NCI-H1105 treated with DMSO at 0.1 percent for 48 hours (cell line): ENCODE results near the gene COL13A1.
A peak's percentile ranks its signal among the peaks of the same experiment; 100 is the strongest.

Source experiments
- DNase-seq: peaks from one replicate; lab custom pipeline; 2025; lab: John Stamatoyannopoulos, UW

Gene COL13A1

DNA sequence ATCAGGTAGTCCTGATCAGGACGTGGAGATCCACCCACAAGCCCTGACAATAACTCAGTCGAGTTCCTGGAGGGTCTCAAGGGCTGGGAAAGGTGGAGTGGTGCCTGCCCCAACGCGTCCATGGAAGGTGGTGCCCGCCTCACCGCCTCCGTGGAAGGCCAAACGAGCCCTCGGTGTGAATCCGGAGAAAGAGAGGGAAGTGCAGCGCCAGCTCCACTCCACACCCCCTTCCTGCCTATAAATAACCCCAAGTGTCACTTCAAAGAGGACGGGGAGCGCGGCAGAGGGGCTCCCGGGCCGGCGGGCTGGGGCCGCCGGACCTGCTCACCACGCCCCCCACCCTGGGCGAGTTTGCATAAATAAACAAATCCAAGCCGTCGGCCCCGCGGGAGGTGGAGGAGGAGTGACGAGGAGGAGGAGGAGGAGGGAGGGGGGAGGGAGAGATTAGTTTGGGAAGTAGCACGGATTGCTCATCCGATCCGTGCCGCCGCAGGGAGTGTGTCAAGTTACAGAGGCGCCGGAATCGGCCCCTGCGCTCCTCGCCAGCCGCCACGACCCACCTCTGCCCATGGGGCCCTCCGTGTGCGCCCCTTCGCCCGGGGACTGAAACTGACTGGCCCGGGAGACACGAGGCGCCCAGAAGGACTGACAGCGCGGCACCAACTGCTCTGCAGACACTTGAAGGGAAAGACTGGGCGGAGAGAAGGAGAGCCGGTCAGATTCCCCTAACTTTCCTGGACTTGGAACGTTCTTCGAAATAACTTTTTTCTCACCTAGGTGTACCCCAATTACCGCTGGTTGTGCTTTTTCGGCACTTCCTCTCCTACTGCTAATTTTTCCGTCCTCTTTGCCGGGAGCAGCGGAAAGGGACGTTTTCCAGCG is at the start of gene COL13A1:
TSS of gene COL13A1 (plus strand) at position 473 of the 882 bp plus-strand sequence. CDS start 518 bp downstream, outside the sequence.
- no peak for DNase-seq

DNA sequence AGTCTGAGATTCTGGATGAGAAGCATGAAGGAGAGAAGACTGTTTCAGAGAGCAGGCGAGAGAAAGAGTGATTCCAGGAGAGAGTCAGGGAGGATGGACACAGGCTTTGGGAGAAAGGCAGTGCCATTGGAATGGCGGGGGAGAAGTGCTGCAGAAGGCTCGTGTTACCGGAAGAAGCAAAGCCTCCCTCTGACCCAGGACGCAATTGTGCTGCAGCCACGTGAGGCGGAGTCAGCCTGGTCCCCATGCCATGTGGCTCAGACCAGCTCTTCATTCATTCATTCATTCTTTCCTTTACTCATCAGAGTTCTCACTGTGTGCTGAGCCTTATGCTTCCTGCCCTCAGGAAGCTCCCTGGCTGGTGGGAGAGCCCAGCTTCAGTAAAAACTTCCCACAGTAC is 49.2 kb upstream of the COL13A1 start:
- DNase-seq: no peak

DNA sequence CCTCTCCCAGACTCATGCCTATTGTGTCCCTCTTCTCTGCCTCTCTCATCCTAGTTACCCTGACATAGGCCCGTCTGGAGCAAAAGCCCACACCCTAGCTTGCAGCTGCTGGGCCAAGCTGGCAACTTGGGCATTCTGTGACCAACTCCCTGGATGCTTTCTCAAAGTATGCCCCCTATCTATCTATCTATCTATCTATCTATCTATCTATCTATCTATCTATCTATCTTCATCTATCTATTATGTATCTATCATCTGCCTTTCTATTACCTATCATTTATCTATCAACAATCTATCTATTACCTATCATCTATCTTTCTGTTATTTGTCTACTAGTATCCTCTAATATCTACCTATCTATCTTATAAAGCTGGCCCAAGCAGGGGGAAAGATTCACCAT is 45.4 kb upstream of the COL13A1 start:
- no peak for DNase-seq

DNA sequence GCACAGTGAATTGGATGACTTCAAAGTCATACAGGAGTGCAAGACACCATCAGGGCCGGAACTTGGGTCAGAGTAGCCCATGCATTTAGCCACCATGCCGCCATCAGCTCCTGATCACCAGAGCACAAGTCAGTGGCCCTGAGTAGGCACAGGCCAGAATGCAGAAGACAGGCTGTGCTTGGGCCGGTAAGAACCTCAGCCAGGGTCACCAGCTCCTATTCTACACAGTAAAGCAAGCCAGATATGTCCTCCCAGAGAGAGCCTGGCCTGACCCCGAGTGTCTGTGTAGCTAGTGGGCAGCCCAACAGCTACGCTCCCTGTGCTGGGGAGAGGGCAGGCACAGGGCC is 44.5 kb upstream of the COL13A1 start:
- DNase-seq: no peak

DNA sequence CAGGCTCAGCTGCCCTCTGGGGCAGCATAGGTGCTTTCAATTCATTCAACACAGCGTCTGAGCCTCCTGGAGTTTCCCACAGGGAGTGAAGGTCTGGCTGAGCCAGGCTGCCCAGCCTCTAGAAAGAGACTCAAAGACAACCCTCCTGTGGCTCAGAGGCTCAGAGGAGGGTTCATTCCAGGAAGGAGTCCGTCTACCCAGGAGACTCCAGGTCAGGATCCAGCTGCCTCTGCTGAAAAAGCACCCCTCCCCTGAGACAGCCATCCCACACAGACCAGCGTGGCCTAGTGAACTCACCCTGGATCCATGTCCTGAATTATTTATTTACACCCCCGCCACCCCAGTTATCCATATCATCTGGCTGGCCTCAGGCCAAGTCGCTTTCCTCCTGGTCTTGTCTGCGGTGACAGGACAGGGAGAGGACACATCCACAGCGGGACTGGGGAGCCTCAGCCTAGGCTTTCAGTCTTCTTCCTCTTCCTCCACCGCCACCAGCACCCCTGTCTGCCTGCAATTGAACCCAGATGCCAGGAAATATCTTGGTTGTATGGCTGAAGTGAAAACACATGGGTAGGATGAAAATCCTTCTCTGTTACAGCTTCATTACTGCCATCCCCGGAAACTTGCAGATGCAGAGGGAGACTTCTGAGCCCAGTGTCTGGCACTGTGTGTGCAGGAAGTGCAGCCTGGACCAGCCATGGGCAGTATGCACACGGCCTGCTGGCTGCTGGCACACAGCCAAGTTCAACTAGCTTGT is 44.0 kb upstream of the COL13A1 start:
- DNase-seq: peak; percentile 22

DNA sequence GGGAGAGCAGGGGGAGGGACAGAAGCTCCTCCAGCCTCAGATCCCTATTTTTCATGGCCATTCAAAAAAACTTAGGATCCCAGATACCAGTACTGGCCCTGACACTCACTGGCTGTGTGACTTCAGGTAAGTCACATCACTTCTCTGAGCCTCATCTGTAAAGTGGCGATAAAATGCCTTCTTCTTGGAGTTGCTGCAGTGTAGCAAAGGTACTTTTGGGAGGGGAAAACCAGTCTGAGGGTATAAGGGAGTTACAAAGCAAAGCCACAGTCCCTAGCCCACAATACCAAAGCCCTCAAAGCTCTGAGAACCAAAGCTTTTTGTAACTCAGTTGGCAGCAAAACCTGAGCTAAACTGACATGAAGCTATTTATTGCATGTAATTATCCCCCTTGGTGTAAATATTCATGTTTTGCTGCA is 43.4 kb upstream of the COL13A1 start:
- no peak for DNase-seq

DNA sequence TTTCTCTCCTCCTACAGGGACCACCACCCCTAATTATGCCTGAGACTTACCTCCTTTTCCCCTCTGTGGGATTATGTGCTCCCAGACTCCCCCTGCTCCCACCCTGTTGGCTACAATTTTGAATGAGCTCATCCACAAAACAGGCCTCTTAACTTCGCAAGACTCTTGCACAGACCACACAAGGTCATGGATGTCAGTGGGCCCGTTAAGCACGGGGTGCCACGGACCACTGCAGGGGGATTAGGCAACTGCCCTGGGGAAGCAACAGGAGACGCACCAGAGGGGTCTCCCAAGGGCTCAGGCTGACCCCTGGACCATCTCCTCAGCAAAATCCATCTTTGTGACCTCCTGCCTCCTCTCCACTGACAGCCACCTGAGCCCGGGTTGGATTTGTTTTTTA is 42.1 kb upstream of the COL13A1 start:
- no peak for DNase-seq

DNA sequence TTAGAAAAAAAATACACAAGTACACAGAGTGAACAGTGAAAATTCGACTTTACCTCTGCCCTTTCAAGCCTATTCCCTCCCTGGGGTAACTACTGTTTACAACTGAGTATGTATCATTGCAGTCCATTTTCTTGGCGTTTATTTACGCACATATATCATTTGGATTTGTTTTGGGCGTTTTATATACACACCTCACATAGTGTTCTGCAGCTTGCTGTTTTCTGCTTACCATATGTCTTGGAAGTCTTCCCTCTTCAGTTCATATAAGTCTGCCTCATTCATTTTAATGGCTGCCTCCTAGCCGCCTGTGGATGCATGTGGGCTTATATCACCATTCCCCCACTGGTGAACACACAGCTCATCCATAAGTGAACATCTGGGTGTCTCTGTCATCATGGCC is 41.6 kb upstream of the COL13A1 start:
- DNase-seq: no peak

DNA sequence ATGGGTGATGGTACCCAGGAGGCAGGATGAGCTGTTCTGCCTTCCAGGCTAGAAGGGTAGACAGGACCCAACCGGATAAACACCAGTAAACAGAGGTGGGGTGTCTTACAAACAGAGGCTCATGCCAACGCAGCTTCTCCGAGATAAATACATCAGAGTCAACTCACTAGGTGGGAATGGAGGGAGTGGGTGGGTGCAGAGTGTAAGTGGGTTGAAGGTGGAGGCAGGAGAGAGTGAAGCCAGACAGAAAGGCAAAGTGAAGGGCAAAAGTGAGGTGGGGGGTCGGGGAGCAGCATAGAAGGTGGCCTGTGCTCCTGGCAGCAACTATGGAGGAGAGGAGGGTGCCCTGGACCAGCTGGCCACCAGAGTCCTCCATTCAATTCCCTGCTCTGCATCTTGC is 40.4 kb upstream of the COL13A1 start:
- DNase-seq: no peak

DNA sequence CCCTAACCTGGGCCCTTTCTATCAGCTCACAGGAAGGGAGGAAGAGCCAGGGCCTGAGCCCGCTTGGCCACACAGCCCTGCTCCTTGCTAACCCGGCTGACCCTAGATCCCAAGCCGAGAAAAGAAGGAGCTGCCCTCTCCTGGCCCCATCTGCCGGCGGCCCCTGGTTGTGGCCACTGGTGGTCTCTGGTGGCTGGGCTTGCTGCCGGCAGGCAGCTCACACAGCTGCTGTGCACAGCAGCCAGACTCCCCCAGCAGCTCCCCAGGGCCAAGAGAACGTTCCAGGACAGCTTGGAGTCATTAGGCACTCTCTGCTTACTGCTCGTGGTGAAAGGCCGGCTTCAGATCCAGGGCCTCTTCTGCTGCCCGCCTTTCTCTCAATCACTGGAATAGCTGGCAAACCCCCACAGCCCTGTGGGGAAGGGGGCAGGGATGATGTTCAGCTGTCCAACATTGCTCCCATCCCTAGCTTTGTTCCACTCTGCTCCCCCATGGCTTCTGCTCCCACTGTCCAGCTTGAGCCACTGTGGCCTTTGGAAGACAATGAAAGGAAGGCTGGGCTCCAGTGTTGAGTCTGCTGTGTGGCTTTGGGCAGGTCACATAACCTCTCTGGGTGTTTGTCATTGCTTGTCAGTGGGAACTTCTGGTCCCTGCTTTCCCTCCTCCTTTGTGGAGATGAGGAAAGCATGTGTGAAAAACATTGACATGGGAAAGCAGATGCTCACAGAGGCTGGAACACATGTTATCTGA is 35.4 kb upstream of the COL13A1 start:
- DNase-seq: no peak

DNA sequence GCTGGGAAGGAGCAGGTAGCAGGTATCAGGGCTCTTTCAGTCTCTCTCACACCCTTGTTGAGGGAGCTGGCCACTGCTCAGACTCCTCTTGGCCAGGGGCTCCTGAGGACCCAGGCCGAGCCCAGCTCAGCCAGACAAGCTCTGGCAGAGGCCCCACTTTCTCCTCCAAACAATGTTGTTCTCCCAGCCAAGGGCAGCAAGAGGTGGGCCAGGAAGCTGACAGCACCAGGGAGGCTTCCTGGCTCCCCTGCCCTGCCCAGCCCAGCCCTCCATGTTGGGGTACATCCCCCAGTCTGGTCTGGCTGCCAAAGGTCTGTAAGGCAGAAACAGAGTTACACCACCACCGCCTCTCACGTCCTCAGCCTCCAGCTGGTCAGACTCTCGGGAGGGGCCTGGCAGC is 33.9 kb upstream of the COL13A1 start:
- DNase-seq: no peak

DNA sequence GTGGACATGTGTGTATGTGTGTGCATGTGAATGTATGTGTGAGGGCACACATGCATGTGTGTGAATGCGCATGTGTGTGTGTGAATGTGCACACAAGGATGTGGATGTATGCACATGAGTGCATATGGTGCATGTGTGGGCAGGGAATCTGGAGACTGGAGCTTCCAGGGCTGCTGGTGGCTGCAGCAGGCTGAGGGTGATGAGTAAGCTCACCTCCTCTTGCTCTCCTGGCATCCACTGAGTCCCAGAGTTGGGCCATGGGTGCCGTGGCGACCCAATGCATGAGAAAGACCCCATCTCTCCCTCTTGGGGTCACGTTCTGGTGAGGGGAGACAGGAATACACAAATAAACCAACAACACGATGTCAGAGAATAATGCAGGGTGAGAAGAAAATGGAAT is 33.3 kb upstream of the COL13A1 start:
- DNase-seq: no peak

DNA sequence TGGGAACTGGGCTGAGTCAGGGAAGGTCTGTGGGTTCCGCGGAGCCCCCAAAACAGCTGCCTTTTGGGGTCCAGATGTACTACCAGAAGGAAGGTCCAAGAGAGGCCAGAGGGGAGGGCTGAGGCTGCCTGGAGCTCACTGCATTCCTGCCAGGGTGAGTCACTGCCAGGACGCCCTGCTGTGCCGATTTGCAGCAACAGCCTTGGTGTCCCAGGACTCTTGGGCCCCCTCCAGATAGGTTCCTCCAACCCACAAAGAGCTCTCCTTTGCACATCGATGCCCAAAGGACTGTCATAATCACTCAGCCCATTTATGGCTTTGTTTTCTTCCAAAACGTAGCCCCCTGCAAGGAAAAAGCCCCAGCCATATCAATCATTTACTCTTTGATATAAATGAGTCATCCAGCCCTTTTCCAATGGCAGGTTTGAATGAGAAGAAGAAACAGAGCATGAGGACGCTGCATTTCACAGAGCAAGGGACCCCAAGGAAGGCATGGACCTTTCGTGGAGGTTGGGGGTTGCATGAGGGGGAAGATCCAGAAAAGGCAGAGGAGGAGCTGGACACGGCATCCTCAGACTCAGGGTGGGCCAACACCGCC is 32.2 kb upstream of the COL13A1 start:
- no peak for DNase-seq

DNA sequence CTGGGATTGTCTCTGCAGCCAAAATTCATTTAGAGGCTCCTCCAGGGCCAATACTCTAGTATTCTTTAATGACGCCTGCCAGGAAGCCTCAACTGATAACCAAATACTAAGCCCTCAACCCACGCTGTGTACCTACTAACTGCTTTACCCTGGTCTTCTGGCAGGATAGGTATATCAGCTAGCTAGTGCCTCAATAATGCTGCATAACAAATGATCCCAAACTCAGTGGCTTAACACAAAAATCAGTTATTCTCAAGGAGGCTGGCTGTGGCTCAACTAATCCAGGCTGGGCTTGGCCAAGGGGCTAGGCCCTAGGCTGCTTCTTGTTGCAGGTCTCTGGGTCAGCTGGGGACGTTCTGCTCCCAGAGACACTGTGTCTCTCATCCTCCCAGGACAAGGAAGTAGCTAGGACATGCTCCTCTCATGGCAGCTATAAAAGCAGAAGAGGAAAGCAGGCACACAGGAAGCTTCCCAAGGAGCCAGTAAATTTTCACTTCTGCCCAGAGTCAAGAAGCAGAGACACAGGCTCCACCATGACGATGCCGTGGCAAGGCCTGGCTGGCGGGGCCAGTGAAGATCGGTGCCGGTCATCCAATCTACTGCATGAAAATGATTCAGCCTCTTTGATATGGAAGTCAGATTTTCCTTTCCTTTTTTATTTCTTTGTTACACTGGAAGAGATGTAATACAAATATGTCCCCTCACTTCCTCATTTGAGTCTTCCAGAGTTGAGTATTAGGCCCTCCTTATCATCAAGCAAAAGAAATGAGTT is 28.6 kb upstream of the COL13A1 start:
- no peak for DNase-seq

DNA sequence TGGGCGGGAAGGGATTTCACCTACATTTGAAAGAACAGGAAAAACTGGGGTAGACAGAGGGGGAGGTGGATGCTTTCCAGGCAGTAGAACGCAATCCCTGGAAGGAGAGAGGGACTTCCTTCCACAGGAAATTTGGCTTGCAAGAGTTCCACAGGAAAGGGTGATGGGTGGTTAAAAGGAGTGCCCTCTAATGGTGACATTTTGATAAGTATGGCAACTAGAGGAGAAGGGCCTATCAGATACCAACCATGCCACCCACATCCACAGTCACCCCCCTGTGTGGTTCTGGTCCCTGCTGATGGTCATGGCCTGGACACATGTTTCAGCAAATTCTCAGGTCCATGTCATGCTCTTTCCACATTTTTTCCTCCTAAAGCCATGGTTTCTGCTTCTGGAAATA is 27.1 kb upstream of the COL13A1 start:
- no peak for DNase-seq

DNA sequence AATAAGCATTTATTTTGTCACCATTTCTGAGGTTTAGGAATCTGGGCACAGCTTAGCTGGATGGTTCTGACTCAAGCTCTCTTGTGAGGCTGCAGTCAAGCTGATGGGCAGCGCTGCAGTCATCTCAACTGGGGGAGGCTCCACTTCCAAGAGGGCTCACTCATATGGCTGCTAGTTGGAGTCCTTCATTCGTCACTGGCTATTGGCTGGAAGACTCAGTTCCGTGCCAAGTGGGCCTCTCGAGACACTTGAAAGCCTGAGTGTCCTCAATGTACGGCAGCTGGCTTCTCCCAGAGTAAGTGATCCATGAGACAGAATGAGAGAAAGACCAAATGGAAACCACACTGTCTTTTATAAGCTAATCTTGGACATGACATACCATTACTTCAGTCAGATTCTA is 21.6 kb upstream of the COL13A1 start:
- no peak for DNase-seq

DNA sequence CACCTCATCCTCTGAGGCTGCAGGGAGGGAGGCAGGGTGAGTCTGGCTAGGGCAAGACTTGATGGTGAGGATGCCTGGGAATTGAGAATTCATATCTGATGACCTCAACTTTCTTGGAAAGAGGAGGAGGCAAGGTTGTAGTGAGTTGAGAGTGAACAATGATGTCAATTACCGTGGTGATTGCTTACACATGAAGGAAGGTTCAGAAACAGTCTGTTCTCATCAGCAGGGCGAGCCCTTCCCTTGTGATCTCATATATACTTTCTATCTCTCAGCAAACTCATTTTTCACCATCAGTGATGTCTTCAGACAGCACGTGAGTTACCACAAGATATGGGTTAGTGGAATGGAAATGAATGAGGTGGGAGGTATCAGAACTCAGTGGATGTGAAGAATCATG is 20.1 kb upstream of the COL13A1 start:
- no peak for DNase-seq

DNA sequence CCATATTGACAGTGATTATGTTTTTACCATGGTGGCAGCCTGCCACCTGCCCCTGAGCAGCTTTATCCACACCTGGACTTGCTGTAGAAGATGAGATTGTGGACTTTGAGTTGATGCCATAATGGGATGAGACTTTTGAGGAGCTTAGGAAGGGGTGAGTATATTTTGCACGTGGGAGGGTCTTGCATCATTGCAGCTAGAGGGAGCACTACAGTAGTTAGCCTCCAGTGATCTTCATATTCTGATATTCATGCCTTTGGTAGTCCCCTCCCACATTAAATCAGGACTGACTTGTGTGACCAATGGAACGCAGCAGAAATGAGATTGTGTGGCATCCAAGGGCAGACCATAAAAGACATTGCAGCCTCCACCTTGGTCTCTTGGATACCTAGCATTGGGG is 18.2 kb upstream of the COL13A1 start:
- DNase-seq: no peak

DNA sequence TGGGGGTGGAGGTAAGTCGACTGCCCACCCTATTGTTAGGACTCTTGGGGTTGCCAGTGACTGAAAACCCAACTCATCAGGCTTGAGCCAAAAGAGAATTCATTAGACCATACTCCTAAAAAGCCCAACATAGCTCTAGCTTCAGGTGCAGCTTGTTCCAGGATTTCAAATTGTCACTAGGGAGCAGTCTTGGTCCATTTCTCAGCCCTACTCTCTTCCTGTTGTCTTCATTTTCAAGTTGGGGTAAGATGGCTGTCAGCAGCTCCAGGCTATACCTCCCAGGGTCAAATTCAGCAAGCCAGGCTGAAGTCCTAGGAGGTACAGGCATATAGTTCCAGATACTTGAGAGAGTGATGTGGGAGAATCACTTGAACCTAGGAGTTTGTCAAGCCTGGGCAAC is 14.9 kb upstream of the COL13A1 start:
- no peak for DNase-seq

DNA sequence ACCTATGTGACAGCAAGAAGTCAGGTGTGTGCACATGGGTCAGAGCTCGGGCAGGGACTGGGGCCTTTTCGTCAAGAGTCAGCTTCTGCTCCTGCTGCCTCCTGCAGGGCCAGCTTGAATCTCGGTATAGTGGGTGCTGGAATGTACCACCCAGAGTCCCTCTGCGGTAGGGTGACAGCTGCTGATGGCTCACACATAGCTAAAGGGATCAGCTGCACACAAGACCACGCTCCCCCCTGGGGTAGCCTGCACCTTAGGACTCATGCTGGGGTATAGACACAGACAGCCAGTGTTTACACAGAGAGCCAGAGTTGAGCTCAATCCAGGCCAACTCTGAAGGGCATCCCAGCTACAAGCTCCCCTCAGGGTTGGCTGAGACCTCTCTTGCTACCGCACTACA is 14.0 kb upstream of the COL13A1 start:
- no peak for DNase-seq

DNA sequence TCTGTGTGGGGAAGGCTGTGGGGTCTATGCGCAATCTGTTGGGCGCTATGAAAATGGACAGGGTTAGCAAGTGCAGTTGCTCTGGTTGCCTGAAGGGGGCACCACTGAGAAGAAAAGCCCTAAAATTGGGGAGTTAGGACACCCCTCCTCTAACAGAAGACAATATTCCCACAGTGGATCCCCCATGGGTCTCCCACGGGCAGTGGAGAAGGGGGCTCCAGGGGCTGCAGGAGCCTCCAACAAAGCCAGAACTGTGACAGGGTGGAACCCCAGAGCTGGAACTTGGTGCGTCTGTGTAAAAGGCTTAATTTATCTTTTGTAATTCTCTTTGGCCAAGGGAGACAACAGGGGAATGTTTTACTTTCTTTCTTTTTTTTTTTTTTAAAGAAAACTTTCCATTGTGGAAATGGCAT is 12.5 kb upstream of the COL13A1 start:
- no peak for DNase-seq

DNA sequence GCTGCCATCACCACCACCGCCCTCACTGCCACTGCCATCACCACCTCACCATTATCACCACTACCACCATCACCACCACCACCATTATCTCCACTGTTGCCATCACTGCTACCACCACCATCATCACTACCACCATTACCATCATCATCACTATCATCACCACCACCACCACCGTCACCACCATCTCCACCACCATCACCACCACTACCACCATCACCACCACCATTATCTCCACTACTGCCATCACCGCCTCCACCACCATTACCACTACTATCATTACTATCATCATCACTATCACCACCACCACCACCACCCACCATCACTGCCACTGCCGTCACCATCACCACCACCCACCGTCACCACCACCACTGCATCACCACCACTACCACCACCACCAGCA is 9.9 kb upstream of the COL13A1 start:
- DNase-seq: no peak
